Peyer's patch (tissue), 4 donors: Measurements from ENCODE around the gene SAA1.

Source experiments
- POLR2A ChIP-seq, 2 donors: fragments of 450-650 bp; IDR thresholded peaks; one replicate each; pipeline ENCODE4 v1.5.1; 2017; ENCODE audit warnings: antibody characterized with exemption in 2 of 2, mild to moderate bottlenecking in 2 of 2, moderate library complexity in 2 of 2
- TF ChIP-seq, protein P1 (sequence below), 6 experiments: fragments of 450-650 bp in 4 of 6; fragments of 200-600 bp in 2 of 6; sonication (generic) in 1 of 6; IDR thresholded peaks; one replicate each; pipeline ENCODE4 v1.5.1; 2017 to 2019; ENCODE audit warnings: antibody characterized with exemption in 6 of 6, mild to moderate bottlenecking in 3 of 6, moderate library complexity in 1 of 6

DNA sequence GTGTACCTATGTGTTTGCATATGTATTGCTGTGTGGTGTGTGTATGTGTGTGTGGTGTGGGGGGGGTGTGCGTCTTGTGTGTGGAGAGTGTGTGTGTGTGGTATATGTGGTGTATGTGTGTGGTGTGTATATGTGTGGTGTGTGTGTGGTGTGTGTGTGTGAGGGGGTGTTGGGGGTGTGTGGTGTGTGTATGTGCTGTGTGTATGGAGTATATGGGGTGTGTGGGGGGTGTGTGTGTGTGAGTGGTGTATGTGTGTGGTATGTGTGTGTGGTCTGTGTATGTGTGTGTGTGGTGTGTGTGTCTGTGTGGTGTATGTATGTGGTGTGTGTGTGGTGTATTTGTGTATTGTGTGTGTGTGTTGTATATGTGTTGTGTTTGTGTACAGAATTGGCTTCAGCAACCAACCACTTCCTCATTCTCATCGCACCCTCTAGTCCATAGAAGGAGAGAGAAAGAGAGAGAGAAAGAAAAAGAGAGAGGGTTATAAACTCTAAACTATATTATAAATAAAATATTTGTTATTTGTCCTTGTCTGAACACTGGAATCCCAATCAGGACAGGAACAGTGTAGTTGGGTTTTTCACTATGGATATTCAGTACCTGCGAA is 43.1 kb upstream of the SAA1 start:
- TF ChIP-seq, protein P1, sequence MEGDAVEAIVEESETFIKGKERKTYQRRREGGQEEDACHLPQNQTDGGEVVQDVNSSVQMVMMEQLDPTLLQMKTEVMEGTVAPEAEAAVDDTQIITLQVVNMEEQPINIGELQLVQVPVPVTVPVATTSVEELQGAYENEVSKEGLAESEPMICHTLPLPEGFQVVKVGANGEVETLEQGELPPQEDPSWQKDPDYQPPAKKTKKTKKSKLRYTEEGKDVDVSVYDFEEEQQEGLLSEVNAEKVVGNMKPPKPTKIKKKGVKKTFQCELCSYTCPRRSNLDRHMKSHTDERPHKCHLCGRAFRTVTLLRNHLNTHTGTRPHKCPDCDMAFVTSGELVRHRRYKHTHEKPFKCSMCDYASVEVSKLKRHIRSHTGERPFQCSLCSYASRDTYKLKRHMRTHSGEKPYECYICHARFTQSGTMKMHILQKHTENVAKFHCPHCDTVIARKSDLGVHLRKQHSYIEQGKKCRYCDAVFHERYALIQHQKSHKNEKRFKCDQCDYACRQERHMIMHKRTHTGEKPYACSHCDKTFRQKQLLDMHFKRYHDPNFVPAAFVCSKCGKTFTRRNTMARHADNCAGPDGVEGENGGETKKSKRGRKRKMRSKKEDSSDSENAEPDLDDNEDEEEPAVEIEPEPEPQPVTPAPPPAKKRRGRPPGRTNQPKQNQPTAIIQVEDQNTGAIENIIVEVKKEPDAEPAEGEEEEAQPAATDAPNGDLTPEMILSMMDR (IDR thresholded peaks at IDR 0.05): no peak
- no peak for TF ChIP-seq POLR2A (IDR thresholded peaks at IDR 0.05)
